Stimulated activated CD8-positive, alpha-beta memory T cell treated with anti-CD3 and anti-CD28 coated beads, Interleukin-2, amount 100 ng/mL, for 48 hours (primary cell): ENCODE data around the gene QSOX1.

Experiments used
- DNase-seq, 2 donors: peaks; one replicate each; pipeline ENCODE4 v3.0.0-alpha.2; 2020; ENCODE audit warnings: low read depth in 2 of 2

The QSOX1 gene

GRCh38 chr1:180215856-180216625, 61.4 kb downstream of the QSOX1 start:
- no peak for DNase-seq

GRCh38 chr1:180217006-180217405, 62.3 kb downstream of the QSOX1 start:
- no peak for DNase-seq

GRCh38 chr1:180218806-180219765, 64.4 kb downstream of the QSOX1 start:
- DNase-seq = no peak

GRCh38 chr1:180219776-180220175, 65.1 kb downstream of the QSOX1 start:
- DNase-seq = no peak

GRCh38 chr1:180221462-180221861, 66.8 kb downstream of the QSOX1 start:
- no peak for DNase-seq

GRCh38 chr1:180224902-180225301, 70.2 kb downstream of the QSOX1 start:
- DNase-seq = no peak

- DNase-seq = no peak
Observed at GRCh38 chr1:180225403-180225802, 70.7 kb downstream of the QSOX1 start.

- DNase-seq = no peak
Observed at GRCh38 chr1:180227861-180228647, 73.4 kb downstream of the QSOX1 start.

- no peak for DNase-seq
Observed at GRCh38 chr1:180228648-180229482, 74.2 kb downstream of the QSOX1 start.

- no peak for DNase-seq
Observed at GRCh38 chr1:180229483-180230415, 75.1 kb downstream of the QSOX1 start, which contains the start of gene LHX4. Gene LHX4 (plus strand): TSS chr1:180230264. CDS start chr1:180230530, 266 bp downstream.

GRCh38 chr1:180230416-180230790, 75.7 kb downstream of the QSOX1 start:
- DNase-seq = no peak

- DNase-seq = no peak
Observed at GRCh38 chr1:180230791-180231505, 76.3 kb downstream of the QSOX1 start.

- no peak for DNase-seq
Observed at GRCh38 chr1:180231506-180231921, 76.8 kb downstream of the QSOX1 start.

GRCh38 chr1:180231936-180232335, 77.3 kb downstream of the QSOX1 start:
- DNase-seq = no peak

- DNase-seq = no peak
Observed at GRCh38 chr1:180232521-180233043, 77.9 kb downstream of the QSOX1 start.

- DNase-seq = no peak
Observed at GRCh38 chr1:180233191-180234011, 78.7 kb downstream of the QSOX1 start.

GRCh38 chr1:180234369-180235076, 79.9 kb downstream of the QSOX1 start:
- DNase-seq = no peak
